ENCODE measurements around the gene RGS1. TPM values are rescaled to one million over a fixed set of nuclear protein-coding genes. Genes with fewer than 3 reads are reported as not detected.

RGS1 gene
- total RNA-seq, 1 experiment from 2014 or later, result not detected

DNA sequence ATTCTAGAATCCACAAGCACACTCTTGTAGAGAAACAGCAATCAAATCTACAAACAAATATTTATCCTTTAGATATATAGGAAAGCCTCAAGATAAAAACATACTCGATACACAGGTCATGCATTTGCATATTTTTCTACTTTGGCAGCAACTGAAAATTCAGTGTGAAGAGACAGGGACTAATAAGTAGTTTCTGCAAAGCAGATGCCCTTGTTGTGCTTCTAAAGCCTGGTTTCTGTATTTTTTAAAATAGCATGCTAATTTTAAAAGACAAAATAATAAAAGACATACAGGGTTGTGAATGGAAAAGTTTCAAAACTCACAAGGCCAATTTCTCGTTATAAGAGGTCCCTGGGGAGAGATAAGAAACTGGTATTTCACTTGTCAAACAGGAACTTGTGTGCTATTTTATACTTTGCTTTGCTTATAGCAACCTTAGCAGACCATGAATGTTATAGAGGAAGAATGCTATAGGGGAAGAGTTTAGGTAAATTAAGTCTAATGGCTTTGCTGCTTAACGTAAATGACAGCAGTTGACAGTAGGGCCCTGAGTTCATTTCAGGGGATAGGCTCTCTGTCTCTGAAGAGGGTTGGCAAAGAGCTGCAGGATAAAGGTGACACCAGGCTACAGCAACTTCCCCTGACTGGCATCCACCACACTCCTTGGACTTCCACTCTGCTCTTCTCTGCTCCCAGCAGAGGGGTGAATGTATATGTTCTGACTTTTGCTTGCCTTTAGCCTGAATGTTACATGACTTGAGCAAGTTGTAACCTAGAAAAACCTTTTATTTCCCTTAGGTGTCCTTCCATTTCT is 51.0 kb downstream of the RGS1 start:
- Histone ChIP-seq H4K8ac (replicated peaks; ENCODE audit: insufficient read length, low read depth, low read length) (no peak overlapping the region), H4K20me1 (ENCODE audit: control insufficient read depth, insufficient read depth, insufficient read length) (no peaks in the 10 kb centered on the region), H3K23me2 (ENCODE audit: insufficient read length, low read depth, low read length, poor library complexity, severe bottlenecking) (no peaks in the 10 kb centered on the region), H2BK20ac (ENCODE audit: low read depth, low read length, poor library complexity, severe bottlenecking) (no peak overlapping the region), H2AFZ (ENCODE audit: low read length) (no peak overlapping the region), H3K23ac (ENCODE audit: insufficient read length, low read depth, low read length) (no peak overlapping the region), H2AK5ac (ENCODE audit: insufficient read length, low read length) (no peak overlapping the region), H2BK120ac (ENCODE audit: low read depth, low read length, poor library complexity, severe bottlenecking) (no peak overlapping the region), H2BK12ac (ENCODE audit: insufficient read length, low read depth, low read length) (no peak overlapping the region), H3K4me2 (ENCODE audit: insufficient read depth, insufficient read length, low read length) (no peak overlapping the region), H3K27ac (ENCODE audit: insufficient read length, low read depth, low read length) (no peak overlapping the region), H4K91ac (ENCODE audit: insufficient read length, low read depth, low read length) (no peak overlapping the region), H3T11ph (ENCODE audit: low read length) (no peak overlapping the region), H3K56ac (ENCODE audit: insufficient read length, low read depth, low read length) (no peak overlapping the region), H3K4ac (ENCODE audit: low read depth, low read length) (no peak overlapping the region), H2BK5ac (ENCODE audit: insufficient read length, low read length) (no peak overlapping the region), H4K5ac (ENCODE audit: insufficient read length, low read depth, low read length) (no peak overlapping the region), H3K79me2 (ENCODE audit: insufficient read depth, low read length) (no peaks in the 10 kb centered on the region), H2BK15ac (ENCODE audit: low read depth, low read length) (no peak overlapping the region), H3K18ac (ENCODE audit: insufficient read length, low read depth, low read length) (no peak overlapping the region), H3K14ac (ENCODE audit: insufficient read depth, low read length) (no peak overlapping the region), H3K9me3 (ENCODE audit: control insufficient read depth, low read depth, low read length) (no peaks in the 10 kb centered on the region), H3K27me3 (ENCODE audit: insufficient read depth, low read length) (no peaks in the 10 kb centered on the region), H3K4me1 (ENCODE audit: insufficient read depth, low read length) (no peaks in the 10 kb centered on the region), H3K79me1 (ENCODE audit: insufficient read depth, low read depth, low read length, poor library complexity, severe bottlenecking) (no peaks in the 10 kb centered on the region), H3K9ac (ENCODE audit: extremely low read depth, insufficient read length, low read length) (no peak overlapping the region)
- H3K4me3 Mint-ChIP-seq, result no peak overlapping the region
- no peak for DNase-seq
- H3K9me3 Mint-ChIP-seq, result peaks cover 3% of the 10 kb centered on the region in 2 experiments; a peak in 3 of 5 replicates
- TF ChIP-seq, protein P1, sequence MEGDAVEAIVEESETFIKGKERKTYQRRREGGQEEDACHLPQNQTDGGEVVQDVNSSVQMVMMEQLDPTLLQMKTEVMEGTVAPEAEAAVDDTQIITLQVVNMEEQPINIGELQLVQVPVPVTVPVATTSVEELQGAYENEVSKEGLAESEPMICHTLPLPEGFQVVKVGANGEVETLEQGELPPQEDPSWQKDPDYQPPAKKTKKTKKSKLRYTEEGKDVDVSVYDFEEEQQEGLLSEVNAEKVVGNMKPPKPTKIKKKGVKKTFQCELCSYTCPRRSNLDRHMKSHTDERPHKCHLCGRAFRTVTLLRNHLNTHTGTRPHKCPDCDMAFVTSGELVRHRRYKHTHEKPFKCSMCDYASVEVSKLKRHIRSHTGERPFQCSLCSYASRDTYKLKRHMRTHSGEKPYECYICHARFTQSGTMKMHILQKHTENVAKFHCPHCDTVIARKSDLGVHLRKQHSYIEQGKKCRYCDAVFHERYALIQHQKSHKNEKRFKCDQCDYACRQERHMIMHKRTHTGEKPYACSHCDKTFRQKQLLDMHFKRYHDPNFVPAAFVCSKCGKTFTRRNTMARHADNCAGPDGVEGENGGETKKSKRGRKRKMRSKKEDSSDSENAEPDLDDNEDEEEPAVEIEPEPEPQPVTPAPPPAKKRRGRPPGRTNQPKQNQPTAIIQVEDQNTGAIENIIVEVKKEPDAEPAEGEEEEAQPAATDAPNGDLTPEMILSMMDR (conservative IDR thresholded peaks at IDR 0.05), result no peak
- H3K27me3 Mint-ChIP-seq (ENCODE audit: low read depth), result no peaks in the 10 kb centered on the region
- H3K27ac Mint-ChIP-seq, result no peak overlapping the region
- peaks cover 0 to 2% (median 0%) of the 10 kb centered on the region in 3 experiments; a peak in 1 of 7 replicates for H3K36me3 Mint-ChIP-seq (ENCODE audit: insufficient read depth in 1 of 3, low read depth in 3 of 3)
- WGBS (ENCODE audit: extremely low coverage, insufficient read length, low lambda C conversion rate), result no CpG with 5 or more reads among the region's 3 CpGs
- no peaks in the 10 kb centered on the region for H3K4me1 Mint-ChIP-seq
